Measurements from ENCODE around the gene SLC39A5.
A peak's percentile ranks its signal among the peaks of the same experiment; 100 is the strongest.
"Not testable (repeated sequence)": the region's sequence is repeated elsewhere in the genome, so short reads cannot be mapped to it uniquely, and the experiment has no call there.

The SLC39A5 gene, protein sequence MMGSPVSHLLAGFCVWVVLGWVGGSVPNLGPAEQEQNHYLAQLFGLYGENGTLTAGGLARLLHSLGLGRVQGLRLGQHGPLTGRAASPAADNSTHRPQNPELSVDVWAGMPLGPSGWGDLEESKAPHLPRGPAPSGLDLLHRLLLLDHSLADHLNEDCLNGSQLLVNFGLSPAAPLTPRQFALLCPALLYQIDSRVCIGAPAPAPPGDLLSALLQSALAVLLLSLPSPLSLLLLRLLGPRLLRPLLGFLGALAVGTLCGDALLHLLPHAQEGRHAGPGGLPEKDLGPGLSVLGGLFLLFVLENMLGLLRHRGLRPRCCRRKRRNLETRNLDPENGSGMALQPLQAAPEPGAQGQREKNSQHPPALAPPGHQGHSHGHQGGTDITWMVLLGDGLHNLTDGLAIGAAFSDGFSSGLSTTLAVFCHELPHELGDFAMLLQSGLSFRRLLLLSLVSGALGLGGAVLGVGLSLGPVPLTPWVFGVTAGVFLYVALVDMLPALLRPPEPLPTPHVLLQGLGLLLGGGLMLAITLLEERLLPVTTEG

DNA sequence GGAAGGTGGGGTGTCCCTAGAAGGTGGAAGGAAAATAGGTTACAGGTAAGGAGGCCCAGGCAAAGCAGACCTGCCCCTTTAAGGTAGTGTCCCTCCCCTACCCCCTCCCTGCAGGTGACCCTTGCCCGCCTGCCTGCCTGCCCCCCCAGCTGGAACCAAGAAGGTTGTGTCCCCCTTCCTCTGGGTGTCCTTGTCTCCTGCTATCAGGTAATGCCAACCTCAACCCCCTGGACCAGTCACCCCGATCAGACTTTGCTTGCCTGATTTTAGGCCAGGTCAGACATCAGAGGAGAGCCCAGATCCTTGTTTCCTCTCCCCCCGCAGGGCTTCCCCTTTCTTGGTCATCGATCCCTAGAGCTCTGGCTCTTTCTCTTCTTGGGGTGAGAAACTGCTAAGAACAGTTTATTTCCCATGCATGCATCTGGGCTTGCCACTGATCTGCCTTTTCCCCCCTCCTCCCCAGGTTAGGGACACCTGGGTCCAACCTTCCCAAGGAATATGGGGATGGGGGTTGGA, at the start of gene SLC39A5:
Gene SLC39A5 (plus strand): TSS at position 136 of the 516 bp plus-strand sequence. CDS start 1,224 bp downstream, outside the sequence.
- DNase-seq (ENCODE audit: low spot score): no peak

DNA sequence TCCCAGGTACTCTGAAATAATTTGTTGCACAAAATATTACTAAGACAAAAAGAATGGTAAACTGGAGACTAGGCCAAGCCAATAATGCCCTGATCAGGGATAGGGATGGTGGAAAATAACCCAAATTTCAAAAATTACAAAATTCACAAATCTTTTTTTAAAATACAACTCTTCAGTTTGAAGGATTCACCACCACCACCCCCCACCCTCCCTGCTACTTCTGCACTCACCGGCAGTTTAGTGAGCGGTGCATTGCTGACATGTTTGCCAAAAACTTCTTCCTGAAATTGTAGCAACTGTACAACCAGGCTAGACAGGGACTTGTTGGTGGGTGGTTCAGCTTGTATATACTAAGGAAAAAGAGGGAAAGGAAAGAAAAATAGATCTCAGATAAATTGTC, 42.9 kb upstream of the SLC39A5 start:
- no peak for DNase-seq (ENCODE audit: low spot score)

DNA sequence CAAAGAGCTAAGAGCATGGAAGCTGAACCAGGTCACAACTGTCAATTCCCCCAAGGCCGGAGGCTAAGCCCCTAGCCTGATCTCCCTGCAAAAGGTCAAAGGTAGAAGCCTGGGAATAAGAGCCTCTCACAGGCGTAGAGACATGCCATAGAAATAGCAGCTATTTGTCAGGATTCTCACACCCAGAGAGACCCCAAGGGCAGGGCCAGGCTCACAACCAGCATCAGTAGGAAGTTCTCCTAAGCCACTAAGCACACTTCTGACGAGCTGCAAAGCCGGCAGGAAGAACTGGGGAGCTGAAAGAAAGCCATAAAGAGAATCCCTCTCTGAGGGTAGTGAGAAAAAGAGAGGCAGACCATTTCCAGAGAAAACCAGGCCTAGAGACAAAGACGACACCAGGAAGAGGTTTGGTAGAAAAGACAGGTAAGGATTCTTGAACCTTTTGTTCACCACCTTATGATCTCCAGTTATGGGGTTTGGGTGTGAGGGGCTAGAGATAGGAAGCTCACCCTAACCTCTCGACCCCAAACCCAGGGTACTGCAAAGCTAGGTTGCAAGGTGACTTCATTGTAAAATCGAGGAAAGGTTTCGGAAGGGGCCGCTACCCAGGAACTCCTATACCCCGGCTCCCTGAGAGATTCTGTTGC, 41.6 kb upstream of the SLC39A5 start:
- DNase-seq (ENCODE audit: low spot score): no peak

DNA sequence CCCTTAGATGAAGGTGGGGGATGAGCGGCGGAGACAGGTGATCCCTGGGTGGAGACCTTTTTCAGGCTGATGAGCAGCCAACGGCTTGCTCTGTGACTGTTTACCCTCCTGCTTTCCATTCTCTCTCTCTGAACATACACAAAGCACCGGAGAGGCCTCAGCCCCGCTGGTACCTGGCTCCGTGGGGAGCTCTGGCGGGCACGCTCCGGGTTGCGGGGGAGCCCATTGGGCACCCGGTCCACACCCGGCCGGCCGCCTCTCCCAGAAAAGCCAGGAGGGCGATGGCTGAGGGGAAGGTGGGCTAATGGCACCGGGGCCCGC, 41.1 kb upstream of the SLC39A5 start:
- no peak for DNase-seq (ENCODE audit: low spot score)

DNA sequence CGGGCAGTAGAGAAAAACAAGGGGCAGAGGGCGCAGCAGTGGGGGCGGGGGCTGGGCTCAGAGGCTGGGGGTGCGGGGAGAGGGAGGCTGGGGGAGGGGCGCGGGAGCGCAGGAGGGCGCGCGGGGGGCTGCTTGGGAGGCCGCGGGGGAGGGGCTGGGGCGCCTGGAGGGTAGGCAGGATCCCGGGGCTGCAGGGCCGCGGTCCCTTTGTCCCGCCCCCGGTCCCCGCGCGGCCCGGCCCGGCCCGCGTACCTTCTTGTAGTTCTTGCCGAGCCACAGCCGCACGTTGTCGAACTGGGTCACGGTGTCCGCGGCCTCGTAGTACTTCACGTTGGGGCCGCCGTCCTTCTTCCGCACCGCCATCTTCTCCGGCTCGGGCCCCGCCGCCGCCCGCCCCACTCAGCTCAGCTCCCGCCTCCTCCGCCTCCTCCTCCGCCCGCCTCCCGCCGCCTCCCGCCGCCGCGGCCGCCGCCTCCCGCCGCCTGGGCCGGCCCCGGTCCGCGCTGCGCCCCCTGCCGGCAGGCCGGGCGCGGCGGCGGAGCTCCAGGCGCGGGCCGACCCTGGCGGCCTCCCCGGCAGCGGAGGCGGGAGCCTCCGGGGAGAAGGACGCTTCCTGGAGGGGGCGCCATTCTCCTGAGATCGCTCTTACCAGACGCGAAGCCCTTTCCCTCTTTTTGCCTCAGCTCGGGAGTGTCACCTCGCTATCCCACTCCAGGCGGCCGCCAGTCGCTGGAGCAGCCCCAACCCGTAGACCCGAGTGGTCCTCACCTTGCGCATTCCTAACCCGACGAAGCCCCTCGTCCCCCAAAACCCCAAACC, 40.5 kb upstream of the SLC39A5 start, which contains the start of gene SMARCC2:
Gene SMARCC2 (minus strand): TSS at position 385 of the 819 bp plus-strand sequence. CDS start 22 bp downstream, at position 363.
- peak; percentile 88 for DNase-seq (ENCODE audit: low spot score)

DNA sequence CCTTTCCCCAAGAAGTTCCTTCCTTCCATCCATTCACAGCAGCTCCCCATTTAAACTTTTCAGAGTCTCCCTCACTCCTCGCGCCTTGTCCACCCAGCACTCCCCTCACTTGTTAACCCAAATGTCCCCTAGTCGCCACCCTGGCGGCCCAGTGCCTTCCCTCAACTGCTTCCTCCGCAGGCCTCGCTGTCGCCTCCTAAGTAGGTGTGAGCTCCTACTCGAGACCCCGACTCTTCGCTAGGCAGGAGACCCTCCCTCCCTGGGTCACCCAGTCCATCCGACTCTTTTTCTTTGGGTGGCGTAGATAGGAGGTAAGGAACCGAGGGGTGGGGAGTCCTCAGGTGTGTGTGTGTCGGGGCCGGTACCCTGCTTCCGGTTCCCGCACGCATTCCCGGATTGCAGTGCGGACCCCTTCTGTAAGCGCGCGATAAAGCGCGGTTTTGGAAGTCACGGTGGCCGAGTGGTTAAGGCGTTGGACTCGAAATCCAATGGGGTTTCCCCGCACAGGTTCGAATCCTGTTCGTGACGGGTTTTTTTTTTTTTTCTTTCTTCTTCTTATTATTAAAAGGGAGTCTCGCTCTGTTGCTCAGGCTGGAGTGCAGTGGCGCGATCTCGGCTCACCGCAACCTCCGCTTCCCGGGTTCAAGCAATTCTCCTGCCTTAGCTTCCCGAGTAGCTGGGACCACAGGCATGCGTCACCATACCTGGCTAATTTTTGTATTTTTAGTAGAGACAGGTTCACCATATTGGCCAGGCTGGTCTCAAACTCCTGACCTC, 39.7 kb upstream of the SLC39A5 start:
- peak; percentile 76 for DNase-seq (ENCODE audit: low spot score)

DNA sequence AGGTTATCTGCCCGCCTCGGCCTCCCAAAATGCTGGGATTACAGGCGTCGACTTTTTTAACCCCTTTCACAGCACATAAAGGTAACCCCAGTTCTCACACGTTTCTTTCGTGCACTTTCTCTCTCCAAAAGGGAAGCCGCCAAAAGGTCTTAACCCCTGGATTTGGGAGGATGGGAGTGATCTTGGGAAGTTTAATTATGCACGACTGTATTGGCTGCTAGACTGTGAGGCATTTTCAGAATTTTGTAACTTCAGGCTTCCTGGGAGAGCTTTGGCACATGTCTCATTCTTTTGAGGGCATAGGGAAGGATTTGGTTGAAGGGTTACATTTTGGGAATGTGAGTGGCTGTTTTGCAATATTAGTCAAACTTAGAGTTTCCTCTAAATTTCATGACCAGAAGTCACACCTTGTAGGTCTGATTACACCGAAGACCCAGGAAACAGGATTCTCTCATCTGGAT, 39.1 kb upstream of the SLC39A5 start:
- DNase-seq (ENCODE audit: low spot score): no peak

DNA sequence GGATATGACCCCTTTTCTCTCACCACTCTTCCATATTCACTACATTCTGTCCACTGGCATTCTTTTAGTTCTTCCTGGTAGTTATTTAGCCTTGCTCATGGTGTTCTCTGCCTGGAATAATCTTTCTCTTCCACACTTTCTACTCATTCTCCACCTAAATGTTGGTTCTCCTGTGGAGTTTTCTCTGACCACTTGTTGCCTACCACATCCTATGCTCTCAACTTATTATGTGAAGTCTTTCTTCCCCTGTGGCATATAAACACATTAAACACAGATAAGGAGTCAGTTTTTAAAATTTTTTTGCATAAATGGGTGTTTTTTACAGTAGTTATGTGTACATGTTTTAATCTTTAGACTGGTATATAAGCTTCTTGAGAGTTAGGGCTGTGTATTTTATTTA, 37.3 kb upstream of the SLC39A5 start:
- DNase-seq (ENCODE audit: low spot score): no peak

DNA sequence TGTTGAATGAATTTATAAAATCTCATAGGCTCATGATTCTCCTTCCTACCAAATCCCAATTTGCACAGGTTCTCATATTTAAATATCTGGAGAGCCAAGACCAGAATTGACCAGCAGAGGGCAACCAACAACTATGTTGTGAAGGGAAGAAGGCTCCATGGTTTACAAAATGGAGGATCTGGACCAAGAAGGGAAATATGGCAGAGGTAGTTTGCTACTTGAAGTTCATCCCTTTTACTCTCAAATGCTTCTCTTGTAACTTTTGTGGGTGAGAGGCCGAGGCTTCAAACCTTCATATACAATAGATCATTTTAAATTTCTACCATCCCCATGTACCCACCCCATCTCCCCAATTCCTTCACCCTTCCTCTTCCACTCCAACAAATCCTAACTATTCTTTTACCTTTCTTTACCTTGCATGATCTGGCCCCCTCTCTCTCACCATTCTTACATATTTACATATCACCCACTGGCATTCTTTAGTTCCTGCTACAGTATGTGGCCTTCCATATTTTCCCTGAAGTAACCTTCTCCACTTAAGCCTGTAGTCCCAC, 36.7 kb upstream of the SLC39A5 start:
- DNase-seq (ENCODE audit: low spot score): peak; percentile 87

DNA sequence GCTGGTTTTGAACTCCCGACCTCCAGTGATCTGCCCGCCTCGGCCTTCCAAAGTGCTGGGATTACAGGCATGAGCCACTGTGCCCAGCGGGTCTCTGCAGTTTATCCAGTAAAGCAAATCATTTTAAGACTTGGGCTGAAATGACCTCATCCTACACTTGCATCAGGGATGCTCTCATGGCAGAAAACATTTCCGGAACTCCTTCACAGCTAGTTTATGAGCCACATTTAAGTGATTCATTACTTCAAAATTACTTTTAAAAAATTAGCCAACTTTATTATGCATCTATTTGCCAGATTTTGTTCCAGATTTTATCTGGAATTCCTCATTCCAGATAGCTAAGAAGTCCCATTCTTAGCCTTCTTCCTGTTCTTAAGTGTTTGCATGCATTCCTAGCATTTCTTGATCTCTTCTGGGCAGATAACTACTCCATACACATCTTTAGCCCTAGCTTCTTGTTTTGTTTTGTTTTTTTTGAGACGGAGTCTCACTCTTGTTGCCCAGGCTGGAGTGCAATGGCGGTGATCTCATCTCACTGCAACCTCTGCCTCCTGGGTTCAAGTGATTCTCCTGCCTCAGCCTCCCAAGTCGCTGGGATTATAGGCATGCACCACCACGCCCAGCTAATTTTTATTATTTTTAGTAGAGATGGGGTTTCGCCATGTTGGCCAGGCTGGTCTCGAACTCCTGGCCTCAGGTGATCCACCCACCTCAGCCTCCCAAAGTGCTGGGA, 32.9 kb upstream of the SLC39A5 start:
- DNase-seq (ENCODE audit: low spot score): not testable (repeated sequence)

DNA sequence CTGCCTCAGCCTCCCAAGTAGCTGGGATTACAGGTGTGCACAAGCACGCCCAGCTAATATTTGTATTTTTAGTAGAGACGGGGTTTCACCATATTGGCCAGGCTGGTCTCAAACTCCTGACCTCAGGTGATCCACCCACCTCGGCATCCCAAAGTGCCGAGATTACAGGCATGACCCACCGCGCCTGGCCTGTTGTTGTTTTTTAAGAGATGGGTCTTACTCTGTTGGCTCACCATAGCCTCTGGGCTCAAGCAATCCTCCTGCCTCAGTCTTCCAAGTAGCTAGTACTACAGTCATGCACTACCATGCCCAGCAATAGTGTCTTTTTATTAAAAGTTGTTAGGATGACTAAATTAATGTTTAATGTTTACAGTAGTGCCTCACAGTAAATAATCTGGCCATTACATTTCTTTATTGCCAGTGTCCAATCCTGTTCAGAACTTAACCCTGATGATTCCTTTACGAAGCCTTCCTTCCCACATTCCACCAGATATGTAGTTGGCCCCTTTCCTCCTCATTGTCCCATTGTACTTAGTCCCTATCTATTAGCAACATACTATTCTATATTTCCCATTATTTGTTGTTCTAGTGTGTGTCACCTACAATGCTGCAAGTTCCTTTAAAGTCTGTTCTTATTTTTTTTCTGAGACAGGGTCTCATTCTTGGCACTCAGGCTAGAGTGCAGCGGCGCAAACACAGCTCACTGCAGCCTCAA, 31.8 kb upstream of the SLC39A5 start:
- DNase-seq (ENCODE audit: low spot score): no peak

DNA sequence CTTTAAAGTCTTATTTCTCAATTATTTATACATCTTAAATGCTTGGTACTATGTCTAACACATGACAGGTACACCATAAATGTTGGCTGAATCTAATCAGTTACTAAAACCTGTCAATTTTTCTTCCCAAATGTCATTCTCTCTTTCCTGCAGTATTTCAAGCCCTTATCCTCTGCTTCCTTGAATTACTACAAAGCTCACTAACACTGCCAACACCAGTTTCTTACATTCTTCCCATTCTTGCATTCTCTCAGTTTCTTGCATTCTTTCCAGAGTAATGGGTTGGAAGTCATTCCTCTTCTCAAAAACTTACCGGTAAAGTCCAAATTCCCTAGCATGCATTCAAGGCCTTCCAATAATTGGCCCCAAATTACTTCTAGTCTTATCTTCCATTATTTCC, 31.0 kb upstream of the SLC39A5 start:
- no peak for DNase-seq (ENCODE audit: low spot score)

DNA sequence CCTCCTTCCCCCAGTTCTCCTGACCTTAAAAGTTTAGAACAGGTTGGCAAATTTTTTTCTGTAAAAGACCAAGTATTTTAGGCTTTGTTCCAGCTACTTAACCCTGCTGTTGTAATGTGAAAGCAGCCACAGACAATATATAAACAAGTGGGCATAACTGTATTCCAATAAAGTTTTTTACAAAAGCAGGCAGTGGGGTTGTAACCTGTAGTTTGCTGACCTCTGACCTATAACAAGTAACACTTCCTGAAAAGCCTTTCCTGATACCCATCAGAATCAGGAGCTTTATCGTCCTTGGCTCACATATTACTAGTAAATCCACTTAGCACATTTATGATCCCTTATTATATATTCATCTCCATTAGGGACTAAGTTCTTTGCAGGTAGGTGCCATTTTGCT, 27.5 kb upstream of the SLC39A5 start:
- no peak for DNase-seq (ENCODE audit: low spot score)

DNA sequence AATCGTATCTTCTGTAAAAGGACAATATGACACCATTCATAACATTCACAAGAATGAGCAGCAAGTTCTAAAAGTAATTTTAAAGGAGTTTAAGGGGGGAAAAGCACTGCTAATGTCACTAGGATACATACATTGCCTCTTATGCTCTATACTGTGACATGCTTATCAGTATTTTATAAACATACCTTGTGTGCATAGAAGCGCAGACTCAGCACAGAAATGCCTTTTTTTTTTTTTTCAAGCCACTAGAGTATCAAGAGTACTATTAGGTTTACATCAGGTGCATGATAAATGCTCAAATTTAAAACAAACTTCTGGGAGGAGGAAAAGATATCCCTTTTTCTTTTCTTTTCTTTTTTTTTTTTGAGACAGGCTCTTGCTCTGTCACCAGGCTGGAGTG, 27.0 kb upstream of the SLC39A5 start:
- DNase-seq (ENCODE audit: low spot score): no peak

DNA sequence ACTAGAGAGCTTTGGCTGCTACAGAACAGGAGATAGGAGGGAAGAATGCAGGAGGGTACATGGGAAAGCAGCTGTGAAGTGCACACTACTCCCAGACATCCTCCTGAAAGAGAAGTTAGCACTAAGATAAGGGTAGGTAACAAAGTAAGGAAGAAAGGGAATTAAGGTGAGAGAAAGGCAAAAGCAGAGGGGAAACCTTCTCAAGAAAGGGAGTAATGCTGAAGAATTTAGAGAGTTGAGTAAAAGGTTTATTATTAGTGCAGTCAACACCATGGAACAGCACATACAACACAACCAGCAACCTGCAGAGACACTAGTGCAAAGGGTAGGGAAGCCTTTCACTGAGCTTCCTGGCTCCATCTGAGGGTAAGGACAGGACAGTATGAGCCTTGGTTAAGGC, 25.6 kb upstream of the SLC39A5 start:
- no peak for DNase-seq (ENCODE audit: low spot score)

DNA sequence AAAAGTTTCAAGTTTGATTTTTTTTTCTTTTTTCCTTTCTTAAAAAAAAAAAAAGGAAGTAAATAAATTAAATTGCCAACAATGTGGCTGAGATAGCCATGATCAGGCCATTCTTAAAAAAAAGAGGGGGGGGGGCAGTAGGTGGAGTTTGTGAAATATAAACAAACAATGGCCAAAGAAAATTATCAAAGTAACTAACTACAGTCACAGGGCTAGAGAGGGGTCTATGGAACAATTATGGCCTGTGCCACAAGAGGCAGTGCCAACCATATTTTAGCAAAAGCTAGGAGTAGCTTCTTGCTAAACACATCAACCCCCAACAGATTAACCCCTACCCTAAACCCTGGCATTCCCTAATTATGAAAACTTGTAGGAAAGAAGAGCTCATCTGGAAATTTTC, 24.4 kb upstream of the SLC39A5 start:
- no peak for DNase-seq (ENCODE audit: low spot score)

DNA sequence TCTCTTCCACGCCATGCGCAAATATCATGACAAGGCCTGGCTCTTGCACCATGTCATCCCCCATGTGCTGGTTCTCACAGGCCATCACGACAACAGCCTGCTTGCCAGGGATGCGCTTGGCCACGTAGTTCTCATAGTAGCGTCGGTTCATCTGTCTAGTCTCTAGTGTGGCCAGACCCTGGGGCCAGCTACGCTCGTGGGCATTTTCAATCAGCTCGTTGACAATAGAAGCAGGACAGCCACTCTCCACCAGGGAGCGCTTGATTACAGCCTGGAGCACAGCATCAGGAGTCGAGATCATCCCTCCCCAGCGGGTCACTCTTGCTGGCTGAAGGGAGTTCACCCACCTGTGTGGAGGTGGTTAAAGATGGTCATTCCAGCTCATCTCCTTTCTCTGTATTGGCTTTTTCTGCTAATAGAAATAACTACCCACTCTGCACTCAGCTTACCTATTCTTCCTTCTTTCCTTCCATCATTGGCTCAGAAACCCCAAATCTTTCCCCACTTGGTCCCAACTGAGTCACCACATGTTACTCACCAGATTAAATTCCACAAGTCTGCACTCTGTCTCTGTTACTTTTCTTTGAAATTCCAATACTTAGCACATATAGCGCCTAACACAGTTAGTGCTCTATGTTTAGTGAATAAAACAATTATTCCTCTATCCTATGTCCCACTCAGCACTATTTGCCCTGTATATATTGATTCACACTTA, 23.2 kb upstream of the SLC39A5 start:
- peak; percentile 32 for DNase-seq (ENCODE audit: low spot score)

DNA sequence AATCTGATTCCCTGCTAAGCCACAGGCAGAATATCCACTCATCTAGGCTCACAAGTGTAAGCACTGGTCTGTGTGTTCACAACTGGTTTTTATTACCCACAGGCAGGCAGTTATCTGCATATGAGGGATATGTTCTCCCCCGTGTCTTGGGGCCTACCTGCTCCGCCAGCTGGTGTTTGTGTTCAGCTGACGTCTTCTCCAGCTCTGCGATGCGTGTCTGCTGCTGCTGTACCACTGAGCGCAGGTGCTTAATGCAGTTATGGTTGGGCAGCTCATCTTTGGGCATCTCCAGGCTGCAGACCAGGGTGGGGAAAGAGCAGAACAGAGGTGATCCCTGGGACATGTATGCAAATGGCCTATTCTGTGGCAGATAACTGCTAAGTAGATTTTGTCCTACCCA, 21.8 kb upstream of the SLC39A5 start:
- no peak for DNase-seq (ENCODE audit: low spot score)

DNA sequence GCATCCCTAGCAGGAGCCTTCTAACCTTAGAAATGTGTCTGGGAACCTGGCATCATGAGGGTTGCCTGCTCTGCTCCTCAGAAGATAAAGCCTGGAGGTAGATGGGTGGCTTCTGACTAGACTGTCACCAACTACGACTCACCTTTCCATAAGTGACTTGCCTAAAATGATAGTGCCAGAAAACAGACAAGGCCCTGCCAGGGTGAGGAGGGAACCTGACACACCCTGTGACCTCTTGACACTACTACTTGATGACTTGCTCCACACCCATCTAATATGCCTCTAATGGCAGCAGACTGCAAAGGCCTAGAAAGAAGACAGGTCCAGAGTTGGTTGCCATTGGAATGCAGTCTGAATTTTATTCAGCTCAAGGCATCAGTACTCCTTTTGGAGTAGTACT, 17.5 kb upstream of the SLC39A5 start:
- DNase-seq (ENCODE audit: low spot score): no peak

All from CD4-positive, alpha-beta T cell treated with Interleukin-2 at 100 ng/mL for 4 hours (primary cell).